Measurements from ENCODE around the gene ZNF385A.

The ZNF385A gene, protein sequence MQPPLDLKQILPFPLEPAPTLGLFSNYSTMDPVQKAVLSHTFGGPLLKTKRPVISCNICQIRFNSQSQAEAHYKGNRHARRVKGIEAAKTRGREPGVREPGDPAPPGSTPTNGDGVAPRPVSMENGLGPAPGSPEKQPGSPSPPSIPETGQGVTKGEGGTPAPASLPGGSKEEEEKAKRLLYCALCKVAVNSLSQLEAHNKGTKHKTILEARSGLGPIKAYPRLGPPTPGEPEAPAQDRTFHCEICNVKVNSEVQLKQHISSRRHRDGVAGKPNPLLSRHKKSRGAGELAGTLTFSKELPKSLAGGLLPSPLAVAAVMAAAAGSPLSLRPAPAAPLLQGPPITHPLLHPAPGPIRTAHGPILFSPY

DNA sequence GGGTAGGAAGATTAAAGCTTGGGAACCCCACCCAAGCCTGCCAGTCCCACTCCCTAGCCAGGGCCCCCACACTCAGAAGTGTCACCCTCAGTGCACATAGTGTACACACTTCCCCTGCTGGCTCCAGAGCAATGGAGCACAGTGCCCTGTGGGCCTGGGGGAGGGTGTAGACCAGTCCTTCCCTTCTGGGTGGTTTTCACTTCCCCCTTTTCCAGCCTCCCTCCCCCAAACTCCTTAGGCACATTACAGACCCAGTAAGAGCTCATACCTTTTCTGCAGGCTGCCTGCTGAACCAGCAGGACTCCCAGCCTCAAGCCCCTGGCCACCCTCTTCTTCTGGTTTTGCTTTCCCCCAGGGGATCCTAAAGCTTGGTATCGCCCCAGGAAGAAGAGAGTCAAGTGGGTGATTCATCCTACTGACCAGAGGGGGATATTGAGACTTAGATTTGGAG is at the start of gene ZNF385A:
Gene ZNF385A, minus strand, starts transcription at position 143 of the 451 bp plus-strand sequence. CDS start 219 bp downstream, outside the sequence.
- no peak for DNase-seq

GRCh38 chr12:54432815-54433164 is 48.3 kb upstream of the ZNF385A start:
- no peak for DNase-seq

- DNase-seq: no peak
Observed at GRCh38 chr12:54431911-54432814, 47.6 kb upstream of the ZNF385A start.

DNA sequence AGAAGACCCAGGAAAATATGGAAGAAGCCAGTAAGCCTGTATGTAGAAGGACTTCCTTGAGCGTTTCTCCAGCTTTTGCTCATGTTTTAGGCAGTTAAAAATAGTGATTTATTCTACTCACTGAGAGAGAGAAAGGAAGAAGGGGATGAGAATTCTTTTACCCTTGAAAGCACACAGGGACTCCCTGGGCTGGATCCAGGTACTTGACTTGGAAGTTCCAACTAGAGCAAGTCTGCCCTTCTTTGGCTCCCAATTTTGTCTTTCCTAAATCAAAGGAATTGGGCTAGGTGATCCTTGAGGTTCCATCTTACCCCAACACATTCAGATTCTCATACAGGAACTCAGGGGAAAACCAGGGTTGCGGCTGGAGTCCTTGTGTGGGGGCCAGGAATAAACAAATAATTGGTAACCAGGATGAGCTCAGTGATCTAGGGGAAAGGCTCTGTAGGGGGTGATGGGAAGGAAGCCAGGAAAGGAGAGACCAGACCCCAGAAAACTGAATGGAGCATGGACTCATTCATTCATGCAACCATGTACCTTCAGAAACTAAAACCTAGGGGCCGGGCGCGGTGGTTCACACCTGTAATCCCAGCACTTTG is 46.0 kb upstream of the ZNF385A start:
- no peak for DNase-seq

DNA sequence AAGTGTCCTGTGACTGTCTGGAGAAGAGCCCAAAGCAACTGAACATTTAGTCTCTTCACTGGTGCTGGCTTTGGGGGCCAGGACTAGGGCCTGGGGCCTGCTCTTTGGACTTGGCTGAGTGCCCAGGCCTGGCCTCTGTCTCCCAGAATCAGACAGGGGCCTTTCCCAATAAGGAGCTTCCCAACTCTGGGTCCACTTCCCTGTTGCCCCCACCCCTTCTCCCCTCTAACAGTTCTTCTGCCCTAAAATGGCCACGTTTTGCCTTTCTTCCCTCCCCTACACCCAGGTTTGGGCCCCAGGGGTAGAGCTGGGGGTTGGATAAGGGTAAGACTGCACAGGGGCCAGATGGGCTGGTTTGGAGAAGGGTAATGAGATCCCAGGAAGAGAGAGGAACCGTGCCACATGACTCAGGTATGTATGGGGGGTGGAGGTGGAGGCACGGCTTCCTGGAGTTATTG is 44.5 kb upstream of the ZNF385A start:
- DNase-seq: no peak

- DNase-seq: no peak
Observed at GRCh38 chr12:54428050-54429013, 43.8 kb upstream of the ZNF385A start.

DNA sequence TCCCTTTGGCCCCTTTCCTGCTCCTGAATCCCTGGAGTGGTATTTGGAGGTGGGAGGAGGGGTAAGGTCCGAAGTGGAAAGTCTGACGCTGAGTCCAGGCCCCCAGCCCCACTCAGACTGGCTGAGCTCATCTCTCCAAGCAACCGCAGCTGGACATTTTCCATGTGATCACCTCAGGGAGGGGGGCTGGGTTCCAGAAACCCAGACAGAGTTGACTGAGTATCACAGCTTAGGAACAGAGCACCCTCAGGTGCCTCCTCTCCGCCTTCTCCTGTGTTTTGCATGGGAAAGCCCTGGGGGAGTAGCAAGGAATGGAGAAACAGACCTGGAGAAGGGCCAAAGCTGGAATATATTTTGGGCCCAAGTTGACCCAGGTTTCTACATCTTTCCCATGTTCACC is 42.6 kb upstream of the ZNF385A start:
- no peak for DNase-seq

- DNase-seq: no peak
Observed at GRCh38 chr12:54426690-54427089, 42.2 kb upstream of the ZNF385A start.

GRCh38 chr12:54425702-54426101 is 41.2 kb upstream of the ZNF385A start:
- DNase-seq: no peak

GRCh38 chr12:54424224-54424623 is 39.7 kb upstream of the ZNF385A start:
- no peak for DNase-seq

DNA sequence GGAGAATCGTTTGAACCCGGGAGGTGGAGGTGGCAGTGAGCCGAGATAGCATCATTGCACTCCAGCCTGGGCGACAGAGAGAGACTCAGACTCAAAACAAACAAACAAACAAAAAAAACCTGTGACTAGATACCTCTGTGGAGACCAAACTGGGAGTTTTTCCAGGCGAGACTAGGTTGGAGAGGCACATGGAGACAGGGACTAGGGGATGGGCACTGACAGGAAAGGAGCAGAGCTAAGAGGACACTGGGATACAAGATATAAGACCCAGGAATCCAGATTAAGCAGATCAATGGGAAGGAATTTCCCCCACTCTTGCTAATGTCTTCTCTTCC is 39.2 kb upstream of the ZNF385A start:
- no peak for DNase-seq

GRCh38 chr12:54421879-54422250 is 37.3 kb upstream of the ZNF385A start:
- DNase-seq: no peak

DNA sequence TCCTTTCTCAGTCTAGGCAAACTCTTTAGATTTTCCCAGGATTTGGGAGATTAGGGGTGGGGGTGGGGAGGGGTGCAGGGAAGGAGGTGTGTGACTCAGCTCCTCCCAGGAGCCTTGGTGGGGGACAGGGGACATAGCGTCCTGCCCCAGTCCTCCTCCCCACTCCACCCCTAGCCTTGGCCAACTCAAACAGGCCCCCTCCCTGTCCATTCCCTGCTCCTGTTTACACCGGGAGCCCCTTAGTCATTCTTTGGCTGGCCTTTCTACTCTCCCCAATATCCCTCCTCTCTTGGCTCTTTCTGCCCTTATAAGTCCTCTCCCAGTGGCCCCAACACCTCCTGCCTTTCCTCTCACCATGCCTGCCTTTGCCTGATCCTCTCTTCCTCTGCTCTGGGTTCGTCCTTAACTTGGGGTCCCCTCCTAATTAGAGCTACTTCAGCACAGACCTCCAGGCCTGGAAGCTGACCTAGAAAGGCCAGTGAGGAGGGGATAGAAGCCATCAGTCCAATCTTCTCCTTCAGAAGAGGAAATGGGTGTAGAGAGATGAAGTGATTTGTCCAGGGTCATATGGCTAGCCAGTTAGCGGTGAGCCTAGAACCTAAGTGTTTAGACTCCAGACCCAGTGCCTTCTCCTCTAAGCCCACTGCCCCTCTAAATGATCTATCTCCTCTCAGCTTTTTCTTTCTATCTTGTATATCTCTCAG is 36.8 kb upstream of the ZNF385A start:
- DNase-seq: no peak

GRCh38 chr12:54420766-54421144 is 36.2 kb upstream of the ZNF385A start:
- no peak for DNase-seq

GRCh38 chr12:54419088-54419887 is 34.8 kb upstream of the ZNF385A start, which contains the start of gene ITGA5:
Gene ITGA5 (minus strand): TSS chr12:54419266. CDS start chr12:54419198, 68 bp downstream.
- DNase-seq: no peak

- DNase-seq: no peak
Observed at GRCh38 chr12:54418441-54419087, 34.0 kb upstream of the ZNF385A start.

- DNase-seq: no peak
Observed at GRCh38 chr12:54417712-54418440, 33.3 kb upstream of the ZNF385A start.

DNA sequence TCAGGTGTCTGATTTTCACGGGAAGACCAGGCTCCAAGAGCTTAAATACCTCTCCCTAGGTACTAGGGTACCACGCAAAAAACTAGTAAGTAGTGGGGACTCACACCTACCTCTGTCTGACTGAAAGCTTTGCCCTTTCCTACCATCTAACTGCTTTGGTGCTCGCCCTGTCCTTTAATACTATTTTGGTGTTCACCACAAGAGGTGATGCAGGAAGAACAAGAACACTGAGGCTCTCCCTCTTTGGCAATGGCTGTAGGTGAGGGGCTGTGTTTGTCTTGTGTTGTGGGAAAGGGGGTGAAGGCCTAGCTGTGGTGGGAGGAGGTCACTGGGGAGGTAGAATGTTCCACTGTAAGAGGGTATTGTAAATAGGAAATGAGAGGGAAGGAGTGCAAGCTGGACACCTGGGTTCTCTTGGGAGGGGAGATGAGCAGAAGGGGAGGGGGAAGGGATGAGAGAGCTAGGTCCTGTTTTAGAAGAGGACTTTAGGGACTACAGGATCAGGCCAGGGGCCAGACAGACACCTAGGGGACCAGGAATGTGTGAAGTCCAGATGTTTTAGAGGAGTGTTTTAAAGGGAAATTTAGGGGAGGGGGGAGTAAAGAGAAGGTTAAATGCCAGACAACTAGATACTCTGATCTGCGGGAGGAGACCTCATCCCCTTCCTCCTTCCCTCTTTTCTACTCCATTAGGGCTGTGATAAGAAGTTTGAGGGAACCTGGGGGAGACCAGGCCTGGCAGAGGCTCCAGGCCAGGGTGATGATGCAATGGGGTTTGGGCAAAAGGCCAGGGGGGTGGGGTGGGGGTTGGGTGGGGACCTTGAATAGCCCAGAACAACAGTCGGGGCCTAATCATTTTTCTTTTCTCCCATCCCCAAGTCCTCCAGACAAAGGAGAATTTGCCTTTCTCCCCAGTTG is 32.4 kb upstream of the ZNF385A start:
- no peak for DNase-seq

Measured in activated CD4-positive, alpha-beta T cell treated with anti-CD3 and anti-CD28 coated beads, Interleukin-2, amount 50 U/mL, for 16 hours (primary cell).